ENCODE data around the gene ZNF30.
"Not testable (repeated sequence)": the region's sequence is repeated elsewhere in the genome, so short reads cannot be mapped to it uniquely, and the experiment has no call there.

Gene ZNF30

GRCh38 chr19:34990578-34991192 lies 64.0 kb downstream of the ZNF30 start:
- no peak for DNase-seq

- no peak for DNase-seq
These were observed 65.0 kb downstream of the ZNF30 start for GRCh38 chr19:34991542-34992333.

DNA sequence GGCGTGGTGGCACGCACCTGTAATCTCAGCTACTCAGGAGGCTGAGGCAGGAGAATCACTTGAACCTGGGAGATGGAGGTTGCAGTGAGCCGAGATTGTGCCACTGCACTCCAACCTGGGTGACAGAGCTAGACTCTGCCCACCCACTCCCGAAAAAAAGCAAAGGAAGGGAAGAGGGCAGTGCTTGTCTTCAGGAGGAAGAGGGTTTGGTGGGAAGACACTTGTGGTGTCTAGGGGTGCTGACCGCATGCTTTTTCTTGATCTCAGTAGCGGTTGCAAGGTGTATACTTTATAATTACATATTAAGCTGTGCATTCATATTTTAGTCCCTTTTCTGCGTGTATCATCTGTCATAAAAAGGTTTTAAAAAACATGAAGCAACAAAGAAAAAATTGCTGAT lies 65.9 kb downstream of the ZNF30 start:
- DNase-seq, result not testable (repeated sequence)

- DNase-seq, result no peak
These were observed 67.6 kb downstream of the ZNF30 start for GRCh38 chr19:34994286-34994642.
